Neural progenitor cell (in vitro differentiated cells): ENCODE measurements around the gene CYBB. TPM values are rescaled to one million over a fixed set of nuclear protein-coding genes. Genes with fewer than 3 reads are reported as not detected.

Source experiments
- DNase-seq: peaks from one replicate; pipeline ENCODE4 v3.0.0-alpha.2; 2016; ENCODE audit warnings: low spot score
- H2AFZ ChIP-seq: fragments of 200-600 bp; sonication (generic); replicated peaks from 2 replicates; pipeline ENCODE4 v1.6.1; 2016; ENCODE audit warnings: antibody characterized with exemption
- H3F3A ChIP-seq: fragments of 200-600 bp; sonication (generic); 2 replicates; pipeline ENCODE4 v1.6.1; 2016; ENCODE audit warnings: antibody characterized with exemption, low read depth
- H3K27ac ChIP-seq: fragments of 200-600 bp; sonication (generic); 2 replicates; pipeline ENCODE4 v1.5.1; 2016; ENCODE audit warnings: mild to moderate bottlenecking
- H3K27me3 ChIP-seq: fragments of 200-600 bp; sonication (generic); 2 replicates; pipeline ENCODE4 v1.6.1; 2016; ENCODE audit warnings: mild to moderate bottlenecking, moderate library complexity
- H3K36me3 ChIP-seq: fragments of 200-600 bp; sonication (generic); 2 replicates; pipeline ENCODE4 v1.5.1; 2016
- H3K4me1 ChIP-seq: fragments of 200-600 bp; sonication (generic); 2 replicates; pipeline ENCODE4 v1.6.1; 2016; ENCODE audit warnings: mixed run types
- H3K4me2 ChIP-seq: fragments of 200-600 bp; sonication (generic); 2 replicates; pipeline ENCODE4 v1.6.1; 2016
- H3K4me3 ChIP-seq: fragments of 200-600 bp; sonication (generic); 2 replicates; pipeline ENCODE4 v1.5.1; 2016
- H3K79me2 ChIP-seq: fragments of 200-600 bp; sonication (generic); 2 replicates; pipeline ENCODE4 v1.6.1; 2016; ENCODE audit warnings: low read depth
- H3K9ac ChIP-seq: fragments of 200-600 bp; sonication (generic); 2 replicates; pipeline ENCODE4 v1.6.1; 2016
- H3K9me3 ChIP-seq: fragments of 200-600 bp; sonication (generic); 2 replicates; pipeline ENCODE4 v1.5.1; 2016; ENCODE audit warnings: low read depth
- H4K20me1 ChIP-seq: fragments of 200-600 bp; sonication (generic); 2 replicates; pipeline ENCODE4 v1.6.1; 2016; ENCODE audit warnings: low read depth
- H3K27ac Mint-ChIP-seq: 3 replicates; pipeline ENCODE4 v1.8.0; 2021; ENCODE audit warnings: mixed read lengths
- H3K27me3 Mint-ChIP-seq: 2 replicates; pipeline ENCODE4 v1.8.0; 2022; ENCODE audit warnings: low read depth, mild to moderate bottlenecking, inconsistent platforms, moderate library complexity, mixed read lengths; ENCODE audit not compliant: insufficient read depth
- H3K36me3 Mint-ChIP-seq: 3 replicates; pipeline ENCODE4 v1.8.0; 2021; ENCODE audit warnings: mixed read lengths
- H3K4me1 Mint-ChIP-seq: 3 replicates; pipeline ENCODE4 v1.8.0; 2021; ENCODE audit warnings: mixed read lengths
- H3K4me3 Mint-ChIP-seq: 3 replicates; pipeline ENCODE4 v1.8.0; 2021; ENCODE audit warnings: mild to moderate bottlenecking, moderate library complexity, mixed read lengths
- H3K9me3 Mint-ChIP-seq: 3 replicates; pipeline ENCODE4 v1.8.0; 2020; ENCODE audit warnings: mixed read lengths
- EZH2 ChIP-seq: fragments of 200-600 bp; sonication (generic); IDR thresholded peaks from 2 replicates; pipeline ENCODE4 v1.6.1; 2017; ENCODE audit warnings: antibody characterized with exemption, mild to moderate bottlenecking, moderate library complexity
- EZH2phosphoT487 ChIP-seq: fragments of 200-600 bp; sonication (generic); IDR thresholded peaks from 2 replicates; pipeline ENCODE4 v1.6.1; 2017; ENCODE audit warnings: antibody characterized with exemption
- total RNA-seq: library from RNA; depleted of rRNA; stranded (reverse); fragments of >200 nt; gene quantifications from 2 replicates; pipeline ENCODE4 v1.2.3, GENCODE V29; 2015; ENCODE audit warnings: low replicate concordance
- TF ChIP-seq, protein P1 (sequence below): fragments of 200-600 bp; sonication (generic); IDR thresholded peaks from 2 replicates; pipeline ENCODE4 v1.5.1; 2017; ENCODE audit warnings: antibody characterized with exemption, mild to moderate bottlenecking

CYBB gene
- total RNA-seq: 0.28 TPM in 1 of 2 replicates, not detected in the other

DNA sequence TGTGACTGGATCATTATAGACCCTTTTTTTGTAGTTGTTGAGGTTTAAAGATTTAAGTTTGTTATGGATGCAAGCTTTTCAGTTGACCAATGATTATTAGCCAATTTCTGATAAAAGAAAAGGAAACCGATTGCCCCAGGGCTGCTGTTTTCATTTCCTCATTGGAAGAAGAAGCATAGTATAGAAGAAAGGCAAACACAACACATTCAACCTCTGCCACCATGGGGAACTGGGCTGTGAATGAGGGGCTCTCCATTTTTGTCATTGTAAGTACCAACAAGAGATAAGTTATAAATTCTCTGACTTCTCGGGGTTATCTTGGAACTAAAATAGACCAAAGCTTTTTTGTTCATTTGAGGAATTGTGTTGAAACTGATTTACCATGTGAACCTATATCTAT is at the start of gene CYBB:
Gene CYBB, plus strand, starts transcription at position 203 of the 400 bp plus-strand sequence. Its CDS starts 19 bp downstream, at position 222.
- H3K36me3 ChIP-seq: no peaks in the 10 kb centered on the region
- Mint-ChIP-seq H3K27ac (no peak within 1 kb of the TSS), H3K9me3 (no peaks in the 10 kb centered on the region), H3K4me3 (no peak within 1 kb of the TSS), H3K36me3 (no peaks in the 10 kb centered on the region), H3K27me3 (no peaks in the 10 kb centered on the region), H3K4me1 (no peaks in the 10 kb centered on the region)
- H3K27me3 ChIP-seq: no peaks in the 10 kb centered on the region
- H3K4me2 ChIP-seq: no peak within 1 kb of the TSS
- TF ChIP-seq EZH2 (no peak), EZH2phosphoT487 (no peak)
- TF ChIP-seq, protein P1, sequence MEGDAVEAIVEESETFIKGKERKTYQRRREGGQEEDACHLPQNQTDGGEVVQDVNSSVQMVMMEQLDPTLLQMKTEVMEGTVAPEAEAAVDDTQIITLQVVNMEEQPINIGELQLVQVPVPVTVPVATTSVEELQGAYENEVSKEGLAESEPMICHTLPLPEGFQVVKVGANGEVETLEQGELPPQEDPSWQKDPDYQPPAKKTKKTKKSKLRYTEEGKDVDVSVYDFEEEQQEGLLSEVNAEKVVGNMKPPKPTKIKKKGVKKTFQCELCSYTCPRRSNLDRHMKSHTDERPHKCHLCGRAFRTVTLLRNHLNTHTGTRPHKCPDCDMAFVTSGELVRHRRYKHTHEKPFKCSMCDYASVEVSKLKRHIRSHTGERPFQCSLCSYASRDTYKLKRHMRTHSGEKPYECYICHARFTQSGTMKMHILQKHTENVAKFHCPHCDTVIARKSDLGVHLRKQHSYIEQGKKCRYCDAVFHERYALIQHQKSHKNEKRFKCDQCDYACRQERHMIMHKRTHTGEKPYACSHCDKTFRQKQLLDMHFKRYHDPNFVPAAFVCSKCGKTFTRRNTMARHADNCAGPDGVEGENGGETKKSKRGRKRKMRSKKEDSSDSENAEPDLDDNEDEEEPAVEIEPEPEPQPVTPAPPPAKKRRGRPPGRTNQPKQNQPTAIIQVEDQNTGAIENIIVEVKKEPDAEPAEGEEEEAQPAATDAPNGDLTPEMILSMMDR: no peak
- no peaks in the 10 kb centered on the region for H3K79me2 ChIP-seq
- no peak within 1 kb of the TSS for H2AFZ ChIP-seq
- H3K9ac ChIP-seq: no peak within 1 kb of the TSS
- H3K4me3 ChIP-seq: no peak within 1 kb of the TSS
- DNase-seq: no peak
- no peak within 1 kb of the TSS for H3K27ac ChIP-seq
- no peaks in the 10 kb centered on the region for H4K20me1 ChIP-seq
- no peaks in the 10 kb centered on the region for H3K4me1 ChIP-seq
- no peaks in the 10 kb centered on the region for H3K9me3 ChIP-seq
- H3F3A ChIP-seq: no peaks in the 10 kb centered on the region

DNA sequence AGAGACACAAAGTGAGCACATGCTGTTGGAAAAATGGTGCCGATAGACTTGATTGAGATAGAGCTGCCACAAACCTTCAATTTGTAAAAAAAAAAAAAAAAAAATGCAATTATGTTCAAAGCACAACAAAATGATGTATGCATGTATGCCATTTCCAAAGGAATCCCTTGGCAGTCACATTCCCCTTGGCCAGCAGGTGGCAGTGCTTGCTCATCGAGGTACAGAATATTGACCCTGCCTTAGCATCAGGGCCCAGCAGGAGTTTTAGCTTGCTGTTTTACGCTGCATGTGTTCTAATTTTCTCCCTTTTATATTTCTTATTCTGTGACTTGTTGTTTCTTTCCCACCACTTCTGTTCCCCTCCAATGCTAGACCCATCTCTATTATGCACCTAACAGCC is 34.5 kb upstream of the CYBB start:
- peak; percentile 71 for DNase-seq
- no peak overlapping the region for H3K4me2 ChIP-seq
- H3K4me3 ChIP-seq: no peak overlapping the region
- H2AFZ ChIP-seq: no peak overlapping the region
- Mint-ChIP-seq H3K27me3 (no peaks in the 10 kb centered on the region), H3K4me1 (peaks cover 2% of the 10 kb centered on the region), H3K27ac (no peak overlapping the region), H3K36me3 (no peaks in the 10 kb centered on the region), H3K4me3 (no peak overlapping the region), H3K9me3 (no peaks in the 10 kb centered on the region)
- H3K27me3 ChIP-seq: no peaks in the 10 kb centered on the region
- H3K9ac ChIP-seq: no peak overlapping the region
- H4K20me1 ChIP-seq: no peaks in the 10 kb centered on the region
- no peaks in the 10 kb centered on the region for H3K79me2 ChIP-seq
- H3K27ac ChIP-seq: no peak overlapping the region
- no peaks in the 10 kb centered on the region for H3K4me1 ChIP-seq
- TF ChIP-seq, protein P1: peak; percentile 74
- TF ChIP-seq EZH2phosphoT487: no peak
- no peak for TF ChIP-seq EZH2
- no peaks in the 10 kb centered on the region for H3K9me3 ChIP-seq
- H3F3A ChIP-seq: no peaks in the 10 kb centered on the region
- H3K36me3 ChIP-seq: no peaks in the 10 kb centered on the region

DNA sequence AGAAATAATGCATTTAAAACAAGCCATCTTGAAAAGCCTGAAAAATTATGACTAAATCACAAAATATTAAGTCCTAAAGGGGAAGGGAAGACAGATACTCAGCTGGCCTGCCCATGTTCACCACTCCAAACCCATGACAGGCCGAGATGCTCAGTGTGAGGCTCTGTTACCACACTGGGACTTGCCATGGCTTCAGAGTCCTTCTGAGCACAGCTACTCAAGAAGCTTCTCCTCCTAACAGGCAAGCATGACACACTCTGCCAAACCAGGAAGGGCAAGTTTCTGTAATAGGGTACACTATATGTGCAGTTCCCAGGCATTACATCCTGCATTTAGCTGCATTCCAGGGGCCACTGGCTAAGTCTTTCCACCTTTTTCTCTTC is 34.0 kb upstream of the CYBB start:
- Mint-ChIP-seq H3K27me3 (no peaks in the 10 kb centered on the region), H3K4me3 (no peak overlapping the region), H3K36me3 (no peaks in the 10 kb centered on the region), H3K27ac (no peak overlapping the region), H3K9me3 (no peaks in the 10 kb centered on the region), H3K4me1 (peaks cover 2% of the 10 kb centered on the region)
- Histone ChIP-seq H3K27ac (no peak overlapping the region), H4K20me1 (no peaks in the 10 kb centered on the region), H3K9ac (no peak overlapping the region), H3K4me1 (no peaks in the 10 kb centered on the region), H3K4me2 (no peak overlapping the region), H3K27me3 (no peaks in the 10 kb centered on the region), H2AFZ (no peak overlapping the region), H3K4me3 (no peak overlapping the region), H3K9me3 (no peaks in the 10 kb centered on the region), H3K79me2 (no peaks in the 10 kb centered on the region), H3K36me3 (no peaks in the 10 kb centered on the region), H3F3A (no peaks in the 10 kb centered on the region)
- no peak for DNase-seq
- TF ChIP-seq, protein P1: no peak
- TF ChIP-seq EZH2: no peak
- no peak for TF ChIP-seq EZH2phosphoT487
